ENCODE results near the gene ZNF488.

DNA sequence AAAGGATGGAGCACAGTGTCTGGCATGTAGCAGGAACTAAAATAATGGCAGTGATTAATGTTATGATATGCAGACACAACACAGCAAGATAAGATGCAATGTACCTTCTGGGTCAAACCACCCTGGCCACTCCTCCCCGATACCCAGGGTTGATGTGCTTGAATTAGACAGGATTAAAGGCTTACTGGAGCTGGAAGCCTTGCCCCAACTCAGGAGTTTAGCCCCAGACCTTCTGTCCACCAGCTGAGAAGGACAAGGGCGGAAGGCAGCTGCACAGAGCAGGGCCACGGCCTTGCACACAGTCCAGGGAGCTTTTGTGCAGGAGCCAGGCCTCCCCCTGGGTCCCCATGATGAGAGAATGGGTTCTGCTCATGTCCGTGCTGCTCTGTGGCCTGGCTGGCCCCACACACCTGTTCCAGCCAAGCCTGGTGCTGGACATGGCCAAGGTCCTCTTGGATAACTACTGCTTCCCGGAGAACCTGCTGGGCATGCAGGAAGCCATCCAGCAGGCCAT, 35.9 kb downstream of the ZNF488 start, which contains the start of gene RBP3:
- TF ChIP-seq, protein P1, sequence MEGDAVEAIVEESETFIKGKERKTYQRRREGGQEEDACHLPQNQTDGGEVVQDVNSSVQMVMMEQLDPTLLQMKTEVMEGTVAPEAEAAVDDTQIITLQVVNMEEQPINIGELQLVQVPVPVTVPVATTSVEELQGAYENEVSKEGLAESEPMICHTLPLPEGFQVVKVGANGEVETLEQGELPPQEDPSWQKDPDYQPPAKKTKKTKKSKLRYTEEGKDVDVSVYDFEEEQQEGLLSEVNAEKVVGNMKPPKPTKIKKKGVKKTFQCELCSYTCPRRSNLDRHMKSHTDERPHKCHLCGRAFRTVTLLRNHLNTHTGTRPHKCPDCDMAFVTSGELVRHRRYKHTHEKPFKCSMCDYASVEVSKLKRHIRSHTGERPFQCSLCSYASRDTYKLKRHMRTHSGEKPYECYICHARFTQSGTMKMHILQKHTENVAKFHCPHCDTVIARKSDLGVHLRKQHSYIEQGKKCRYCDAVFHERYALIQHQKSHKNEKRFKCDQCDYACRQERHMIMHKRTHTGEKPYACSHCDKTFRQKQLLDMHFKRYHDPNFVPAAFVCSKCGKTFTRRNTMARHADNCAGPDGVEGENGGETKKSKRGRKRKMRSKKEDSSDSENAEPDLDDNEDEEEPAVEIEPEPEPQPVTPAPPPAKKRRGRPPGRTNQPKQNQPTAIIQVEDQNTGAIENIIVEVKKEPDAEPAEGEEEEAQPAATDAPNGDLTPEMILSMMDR (conservative IDR thresholded peaks at IDR 0.05 in 1 of 2, IDR thresholded peaks at IDR 0.05 in 1 of 2; ENCODE audit: extremely low read depth in 1 of 2, insufficient read depth in 1 of 2, low read depth in 1 of 2, low read length in 2 of 2), result no peak
- TF ChIP-seq EZH2 (IDR thresholded peaks at IDR 0.05; ENCODE audit: borderline replicate concordance, low read length), result no peak

All from mammary epithelial cell (primary cell).